ENCODE results near the gene AOC2. TPM values are rescaled to one million over a fixed set of nuclear protein-coding genes. Genes with fewer than 3 reads are reported as not detected.

The AOC2 gene
- total and polyA plus RNA-seq, 2 of the 13 experiments (the other 11 are each of a cell fraction or from before 2014, with no cell fraction given), result 1.2 to 3.3 TPM

- peak; percentile 81 for TF ChIP-seq ZBTB26 (CRISPR knock-in tag; IDR thresholded peaks at IDR 0.05; ENCODE audit: borderline replicate concordance)
- peak; percentile 97 for TF ChIP-seq ZFX (CRISPR knock-in tag; IDR thresholded peaks at IDR 0.05; ENCODE audit: low read depth)
- TF ChIP-seq ZNF12 (CRISPR knock-in tag; IDR thresholded peaks at IDR 0.05), result peak; percentile 75
- peak; percentile 99 for TF ChIP-seq YEATS4 (CRISPR knock-in tag; IDR thresholded peaks at IDR 0.05; ENCODE audit: borderline replicate concordance)
- TF ChIP-seq RBM39 (IDR thresholded peaks at IDR 0.05; ENCODE audit: low read depth, low read length, poor library complexity, severe bottlenecking), result no peak
- no peak for TF ChIP-seq SMARCC2 (IDR thresholded peaks at IDR 0.05)
- peak; percentile 66 for TF ChIP-seq SIN3A (IDR thresholded peaks at IDR 0.05; ENCODE audit: borderline replicate concordance, low read depth, low read length)
- TF ChIP-seq NONO (IDR thresholded peaks at IDR 0.05), result no peak
- peak; percentile 99 for TF ChIP-seq NONO (CRISPR knock-in tag; conservative IDR thresholded peaks at IDR 0.05)
- TF ChIP-seq, protein P1, sequence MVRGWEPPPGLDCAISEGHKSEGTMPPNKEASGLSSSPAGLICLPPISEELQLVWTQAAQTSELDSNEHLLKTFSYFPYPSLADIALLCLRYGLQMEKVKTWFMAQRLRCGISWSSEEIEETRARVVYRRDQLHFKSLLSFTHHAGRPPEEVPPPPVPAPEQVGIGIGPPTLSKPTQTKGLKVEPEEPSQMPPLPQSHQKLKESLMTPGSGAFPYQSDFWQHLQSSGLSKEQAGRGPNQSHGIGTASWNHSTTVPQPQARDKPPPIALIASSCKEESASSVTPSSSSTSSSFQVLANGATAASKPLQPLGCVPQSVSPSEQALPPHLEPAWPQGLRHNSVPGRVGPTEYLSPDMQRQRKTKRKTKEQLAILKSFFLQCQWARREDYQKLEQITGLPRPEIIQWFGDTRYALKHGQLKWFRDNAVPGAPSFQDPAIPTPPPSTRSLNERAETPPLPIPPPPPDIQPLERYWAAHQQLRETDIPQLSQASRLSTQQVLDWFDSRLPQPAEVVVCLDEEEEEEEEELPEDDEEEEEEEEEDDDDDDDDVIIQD (CRISPR knock-in tag; IDR thresholded peaks at IDR 0.05; ENCODE audit: low read depth), result no peak; the same call in 1 of the 2 replicates
- TF ChIP-seq ZNF644 (CRISPR knock-in tag; IDR thresholded peaks at IDR 0.05; ENCODE audit: low read depth), result no peak
- TF ChIP-seq, protein P2, sequence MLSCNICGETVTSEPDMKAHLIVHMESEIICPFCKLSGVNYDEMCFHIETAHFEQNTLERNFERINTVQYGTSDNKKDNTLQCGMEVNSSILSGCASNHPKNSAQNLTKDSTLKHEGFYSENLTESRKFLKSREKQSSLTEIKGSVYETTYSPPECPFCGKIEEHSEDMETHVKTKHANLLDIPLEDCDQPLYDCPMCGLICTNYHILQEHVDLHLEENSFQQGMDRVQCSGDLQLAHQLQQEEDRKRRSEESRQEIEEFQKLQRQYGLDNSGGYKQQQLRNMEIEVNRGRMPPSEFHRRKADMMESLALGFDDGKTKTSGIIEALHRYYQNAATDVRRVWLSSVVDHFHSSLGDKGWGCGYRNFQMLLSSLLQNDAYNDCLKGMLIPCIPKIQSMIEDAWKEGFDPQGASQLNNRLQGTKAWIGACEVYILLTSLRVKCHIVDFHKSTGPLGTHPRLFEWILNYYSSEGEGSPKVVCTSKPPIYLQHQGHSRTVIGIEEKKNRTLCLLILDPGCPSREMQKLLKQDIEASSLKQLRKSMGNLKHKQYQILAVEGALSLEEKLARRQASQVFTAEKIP (CRISPR knock-in tag; IDR thresholded peaks at IDR 0.05; ENCODE audit: borderline replicate concordance), result no peak
- no peak; the same call in 1 of the 2 replicates for TF ChIP-seq ZNF792 (CRISPR knock-in tag; IDR thresholded peaks at IDR 0.05)
- TF ChIP-seq ZNF274 (CRISPR knock-in tag; IDR thresholded peaks at IDR 0.05), result peak; percentile 96
- no peak for TF ChIP-seq KDM1A (CRISPR knock-in tag; IDR thresholded peaks at IDR 0.05)
- peak; percentile 93 to 97 for TF ChIP-seq POLR2A (IDR thresholded peaks at IDR 0.05; ENCODE audit: insufficient read depth in 1 of 2, low read depth in 2 of 2, low read length in 2 of 2)
- TF ChIP-seq ZNF207 (IDR thresholded peaks at IDR 0.05; ENCODE audit: borderline replicate concordance), result no peak
- peak; percentile 92 for TF ChIP-seq POGZ (CRISPR knock-in tag; IDR thresholded peaks at IDR 0.05)
- peak; percentile 97 for TF ChIP-seq FOXK1 (CRISPR knock-in tag; IDR thresholded peaks at IDR 0.05; ENCODE audit: borderline replicate concordance, low read depth)
- TF ChIP-seq, protein P3, sequence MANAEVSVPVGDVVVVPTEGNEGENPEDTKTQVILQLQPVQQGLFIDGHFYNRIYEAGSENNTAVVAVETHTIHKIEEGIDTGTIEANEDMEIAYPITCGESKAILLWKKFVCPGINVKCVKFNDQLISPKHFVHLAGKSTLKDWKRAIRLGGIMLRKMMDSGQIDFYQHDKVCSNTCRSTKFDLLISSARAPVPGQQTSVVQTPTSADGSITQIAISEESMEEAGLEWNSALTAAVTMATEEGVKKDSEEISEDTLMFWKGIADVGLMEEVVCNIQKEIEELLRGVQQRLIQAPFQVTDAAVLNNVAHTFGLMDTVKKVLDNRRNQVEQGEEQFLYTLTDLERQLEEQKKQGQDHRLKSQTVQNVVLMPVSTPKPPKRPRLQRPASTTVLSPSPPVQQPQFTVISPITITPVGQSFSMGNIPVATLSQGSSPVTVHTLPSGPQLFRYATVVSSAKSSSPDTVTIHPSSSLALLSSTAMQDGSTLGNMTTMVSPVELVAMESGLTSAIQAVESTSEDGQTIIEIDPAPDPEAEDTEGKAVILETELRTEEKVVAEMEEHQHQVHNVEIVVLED (CRISPR knock-in tag; IDR thresholded peaks at IDR 0.05; ENCODE audit: borderline replicate concordance), result peak; percentile 97
- peak; percentile 93 for TF ChIP-seq FOXK2 (IDR thresholded peaks at IDR 0.05)
- TF ChIP-seq SIX4 (CRISPR knock-in tag; IDR thresholded peaks at IDR 0.05), result peak; percentile 35; the same call in 1 of the 2 replicates
- TF ChIP-seq ZNF34 (CRISPR knock-in tag; IDR thresholded peaks at IDR 0.05; ENCODE audit: borderline replicate concordance), result peak; percentile 93
- TF ChIP-seq NPAS2 (CRISPR knock-in tag; IDR thresholded peaks at IDR 0.05; ENCODE audit: borderline replicate concordance), result peak; percentile 85; the same call in 1 of the 2 replicates
- TF ChIP-seq ZNF678 (CRISPR knock-in tag; IDR thresholded peaks at IDR 0.05), result peak; percentile 79
- TF ChIP-seq NFIC (IDR thresholded peaks at IDR 0.05; ENCODE audit: low read length), result no peak
Measured at GRCh38 chr17:42832934-42833766, 11.2 kb upstream of the AOC2 start, which contains the start of gene PSME3 (continued).

Measured in HepG2 (cell line).